Mucosa of gallbladder (tissue), 1 donor: ENCODE measurements around the gene MFSD6. TPM values are rescaled to one million over a fixed set of nuclear protein-coding genes. Genes with fewer than 3 reads are reported as not detected.
"Not testable (repeated sequence)": the region's sequence is repeated elsewhere in the genome, so short reads cannot be mapped to it uniquely, and the experiment has no call there.

ENCODE experiments used
- DNase-seq: peaks from one replicate; pipeline ENCODE4 v3.0.0-alpha.2; 2020; ENCODE audit warnings: low spot score
- total RNA-seq: library from RNA; stranded (reverse); gene quantifications from one replicate; pipeline ENCODE4 v1.2.1, GENCODE V29; 2021
- donor health status: DM: no; HTN: no; CAD: no.

MFSD6 gene
- total RNA-seq, 1 donor from 2014 or later: 62.9 TPM

- no peak for DNase-seq
Observed at GRCh38 chr2:190405070-190405469, 3.1 kb upstream of the MFSD6 start.

- no peak for DNase-seq
Observed at GRCh38 chr2:190405995-190406394, 2.2 kb upstream of the MFSD6 start.

- DNase-seq: no peak
Observed at GRCh38 chr2:190406805-190407204, 1.4 kb upstream of the MFSD6 start.

- no peak for DNase-seq
Observed at GRCh38 chr2:190407246-190407661, 901 bp upstream of the MFSD6 start.

GRCh38 chr2:190408538-190409271 lies 550 bp downstream of the MFSD6 start:
- peak; percentile 61 for DNase-seq

GRCh38 chr2:190409616-190410015 lies 1.5 kb downstream of the MFSD6 start:
- DNase-seq: no peak

- DNase-seq: no peak
Observed at GRCh38 chr2:190410166-190410565, 2.0 kb downstream of the MFSD6 start.

- no peak for DNase-seq
Observed at GRCh38 chr2:190412966-190413365, 4.8 kb downstream of the MFSD6 start.

GRCh38 chr2:190413421-190413820 lies 5.3 kb downstream of the MFSD6 start:
- DNase-seq: no peak

GRCh38 chr2:190415251-190415650 lies 7.1 kb downstream of the MFSD6 start:
- no peak for DNase-seq

- no peak for DNase-seq
Observed at GRCh38 chr2:190415794-190416775, 7.9 kb downstream of the MFSD6 start.

GRCh38 chr2:190417045-190417842 lies 9.1 kb downstream of the MFSD6 start:
- no peak for DNase-seq

GRCh38 chr2:190418727-190419126 lies 10.6 kb downstream of the MFSD6 start:
- DNase-seq: no peak

GRCh38 chr2:190420801-190421200 lies 12.6 kb downstream of the MFSD6 start:
- DNase-seq: no peak

- DNase-seq: no peak
Observed at GRCh38 chr2:190425221-190425866, 17.2 kb downstream of the MFSD6 start.

- no peak for DNase-seq
Observed at GRCh38 chr2:190425883-190426658, 17.9 kb downstream of the MFSD6 start.

GRCh38 chr2:190430866-190431265 lies 22.7 kb downstream of the MFSD6 start:
- DNase-seq: not testable (repeated sequence)

GRCh38 chr2:190431907-190432306 lies 23.8 kb downstream of the MFSD6 start:
- DNase-seq: no peak

- no peak for DNase-seq
Observed at GRCh38 chr2:190432567-190433231, 24.5 kb downstream of the MFSD6 start.
